Measurements from ENCODE around the gene DHRSX. TPM values are rescaled to one million over a fixed set of nuclear protein-coding genes. Genes with fewer than 3 reads are reported as not detected.

The DHRSX gene
- polyA plus RNA-seq, 1 donor from 2014 or later: 15.7 TPM

- peaks cover 10% of the 10 kb centered on the region for H3K9me3 ChIP-seq (ENCODE audit: low read length)
- no peak overlapping the region for H3K4me2 ChIP-seq (ENCODE audit: low read length)
- H4K20me1 ChIP-seq (ENCODE audit: insufficient read depth): no peaks in the 10 kb centered on the region
Measured at GRCh38 chrX:2284133-2284532, 216.6 kb downstream of the DHRSX start.

GRCh38 chrX:2283111-2283859 lies 217.5 kb downstream of the DHRSX start:
- no peak overlapping the region for H2AFZ ChIP-seq (ENCODE audit: low read depth, low read length)
- no peak for TF ChIP-seq SMC3 (conservative IDR thresholded peaks at IDR 0.05; ENCODE audit: poor library complexity)
- no peak overlapping the region for H3K4me2 ChIP-seq (ENCODE audit: low read length)
- H3F3A ChIP-seq (ENCODE audit: insufficient read depth, low read length, poor library complexity, severe bottlenecking): no peaks in the 10 kb centered on the region
- H3K79me2 ChIP-seq (replicated peaks; ENCODE audit: insufficient read depth, low read length): no peaks in the 10 kb centered on the region
- no peak overlapping the region for H3K9ac ChIP-seq (ENCODE audit: low read length)
- no peaks in the 10 kb centered on the region for H3K27me3 ChIP-seq (ENCODE audit: insufficient read depth, low read depth, low read length)
- no peak overlapping the region for H3K4me3 ChIP-seq (ENCODE audit: low read length)
- H3K27ac ChIP-seq (ENCODE audit: low read length): no peak overlapping the region
- H3K9me2 ChIP-seq (ENCODE audit: insufficient read depth, low read length): no peaks in the 10 kb centered on the region
- no peaks in the 10 kb centered on the region for H3K36me3 ChIP-seq (ENCODE audit: insufficient read depth, low read length)
- peaks cover 10% of the 10 kb centered on the region for H3K9me3 ChIP-seq (ENCODE audit: low read length)
- H4K20me1 ChIP-seq (ENCODE audit: insufficient read depth): no peaks in the 10 kb centered on the region

More at GRCh38 chrX:2284133-2284532, 216.6 kb downstream of the DHRSX start:
- Histone ChIP-seq H3K36me3 (ENCODE audit: insufficient read depth, low read length) (no peaks in the 10 kb centered on the region), H3F3A (ENCODE audit: insufficient read depth, low read length, poor library complexity, severe bottlenecking) (no peaks in the 10 kb centered on the region), H3K27ac (ENCODE audit: low read length) (no peak overlapping the region), H3K9me2 (ENCODE audit: insufficient read depth, low read length) (no peaks in the 10 kb centered on the region), H3K27me3 (ENCODE audit: insufficient read depth, low read depth, low read length) (no peaks in the 10 kb centered on the region), H2AFZ (ENCODE audit: low read depth, low read length) (no peak overlapping the region), H3K9ac (ENCODE audit: low read length) (no peak overlapping the region), H3K79me2 (replicated peaks; ENCODE audit: insufficient read depth, low read length) (no peaks in the 10 kb centered on the region), H3K4me3 (ENCODE audit: low read length) (no peak overlapping the region)
- TF ChIP-seq RAD21 (conservative IDR thresholded peaks at IDR 0.05) (no peak), EP300 (conservative IDR thresholded peaks at IDR 0.05; ENCODE audit: poor library complexity, severe bottlenecking) (no peak), CTCF (IDR thresholded peaks at IDR 0.05; ENCODE audit: poor library complexity, severe bottlenecking) (no peak), TAF1 (IDR thresholded peaks at IDR 0.05; ENCODE audit: low read depth) (no peak), SMC3 (conservative IDR thresholded peaks at IDR 0.05; ENCODE audit: poor library complexity) (no peak), POLR2AphosphoS5 (IDR thresholded peaks at IDR 0.05) (no peak), MXI1 (conservative IDR thresholded peaks at IDR 0.05; ENCODE audit: poor library complexity, severe bottlenecking) (no peak), EZH2 (IDR thresholded peaks at IDR 0.05; ENCODE audit: borderline replicate concordance, insufficient read depth, low read length, poor library complexity, severe bottlenecking) (no peak), REST (IDR thresholded peaks at IDR 0.05; ENCODE audit: borderline replicate concordance) (no peak)

Data from neural cell (in vitro differentiated cells).